HL-60 (cell line): ENCODE data around the gene RPS6KA4.

Experiments used
- DNase-seq, 2 experiments: peaks; one replicate each; pipeline ENCODE4 v3.0.0-alpha.2; 2010 to 2020; ENCODE audit warnings: low read depth in 1 of 2, low spot score in 1 of 2
- H3K27ac ChIP-seq: fragments of 250-450 bp; sonication (Bioruptor Pico); replicated peaks from 2 replicates; pipeline ENCODE4 v1.5.1; 2020; ENCODE audit warnings: mild to moderate bottlenecking, moderate library complexity
- H3K27me3 ChIP-seq: fragments of 250-450 bp; sonication (Bioruptor Pico); 2 replicates; pipeline ENCODE4 v1.5.1; 2021; ENCODE audit warnings: mild to moderate bottlenecking, moderate library complexity; ENCODE audit not compliant: insufficient read depth, poor library complexity, severe bottlenecking
- H3K4me3 ChIP-seq: replicated peaks from 2 replicates; pipeline ENCODE4 v1.5.1; 2011; ENCODE audit warnings: mild to moderate bottlenecking, control low read depth, low read length; ENCODE audit not compliant: insufficient read depth
- CTCF ChIP-seq: IDR thresholded peaks from one replicate; pipeline ENCODE4 v1.5.1; 2011; ENCODE audit warnings: low read length, control low read depth, inconsistent platforms; ENCODE audit not compliant: insufficient read depth
- GABPA ChIP-seq: IDR thresholded peaks from 2 replicates; pipeline ENCODE4 v1.6.1; 2012; ENCODE audit warnings: low read depth
- POLR2AphosphoS5 ChIP-seq: IDR thresholded peaks from 2 replicates; pipeline ENCODE4 v1.6.1; 2012; ENCODE audit warnings: low read depth
- REST ChIP-seq: IDR thresholded peaks from 2 replicates; pipeline ENCODE4 v1.6.1; 2012; ENCODE audit warnings: low read depth; ENCODE audit not compliant: insufficient replicate concordance
- SPI1 ChIP-seq: IDR thresholded peaks from 2 replicates; pipeline ENCODE4 v1.6.1; 2012; ENCODE audit warnings: low read depth, mild to moderate bottlenecking, borderline replicate concordance

The RPS6KA4 gene

GRCh38 chr11:64340671-64341335, 18.2 kb upstream of the RPS6KA4 start:
- TF ChIP-seq POLR2AphosphoS5 (no peak), SPI1 (peak; percentile 47; the same call in 1 of the 2 replicates)
- no peaks in the 10 kb centered on the region for H3K27me3 ChIP-seq
- H3K27ac ChIP-seq: peak overlapping the region; percentile 88
- H3K4me3 ChIP-seq: peak overlapping the region; percentile 47
- peak; percentile 87 to 94 for DNase-seq

- no peak for DNase-seq
- H3K27ac ChIP-seq: peak overlapping the region; percentile 88
- H3K27me3 ChIP-seq: no peaks in the 10 kb centered on the region
- TF ChIP-seq CTCF: no peak
- TF ChIP-seq GABPA: no peak
- no peak for TF ChIP-seq SPI1
- no peak for TF ChIP-seq POLR2AphosphoS5
- no peak for TF ChIP-seq REST
- H3K4me3 ChIP-seq: peak overlapping the region; percentile 47
These were observed 17.5 kb upstream of the RPS6KA4 start for GRCh38 chr11:64341429-64341828.

- peak overlapping the region; percentile 88 for H3K27ac ChIP-seq
- H3K27me3 ChIP-seq: no peaks in the 10 kb centered on the region
- TF ChIP-seq REST (no peak), POLR2AphosphoS5 (peak; percentile 56)
- H3K4me3 ChIP-seq: peak overlapping the region; percentile 47
- peak; percentile 94 to 95 for DNase-seq
These were observed 16.8 kb upstream of the RPS6KA4 start for GRCh38 chr11:64341851-64342791.

- DNase-seq: no peak
- no peak for TF ChIP-seq REST
- TF ChIP-seq POLR2AphosphoS5: no peak
- TF ChIP-seq CTCF: no peak
- TF ChIP-seq GABPA: no peak
- no peak for TF ChIP-seq SPI1
- no peaks in the 10 kb centered on the region for H3K27me3 ChIP-seq
- H3K27ac ChIP-seq: no peak overlapping the region
- H3K4me3 ChIP-seq: peak overlapping the region; percentile 26
These were observed 15.9 kb upstream of the RPS6KA4 start for GRCh38 chr11:64342869-64343745.
